GM18517 (cell line): ENCODE data around the gene VHLL.

Source experiments
- ATAC-seq: cut with Tn5 transposase; IDR thresholded peaks from one replicate; pipeline ENCODE4 v1.9.1; 2021; ENCODE audit warnings: mild to moderate bottlenecking, moderate library complexity; ENCODE audit not compliant: unreplicated experiment

Gene VHLL

DNA sequence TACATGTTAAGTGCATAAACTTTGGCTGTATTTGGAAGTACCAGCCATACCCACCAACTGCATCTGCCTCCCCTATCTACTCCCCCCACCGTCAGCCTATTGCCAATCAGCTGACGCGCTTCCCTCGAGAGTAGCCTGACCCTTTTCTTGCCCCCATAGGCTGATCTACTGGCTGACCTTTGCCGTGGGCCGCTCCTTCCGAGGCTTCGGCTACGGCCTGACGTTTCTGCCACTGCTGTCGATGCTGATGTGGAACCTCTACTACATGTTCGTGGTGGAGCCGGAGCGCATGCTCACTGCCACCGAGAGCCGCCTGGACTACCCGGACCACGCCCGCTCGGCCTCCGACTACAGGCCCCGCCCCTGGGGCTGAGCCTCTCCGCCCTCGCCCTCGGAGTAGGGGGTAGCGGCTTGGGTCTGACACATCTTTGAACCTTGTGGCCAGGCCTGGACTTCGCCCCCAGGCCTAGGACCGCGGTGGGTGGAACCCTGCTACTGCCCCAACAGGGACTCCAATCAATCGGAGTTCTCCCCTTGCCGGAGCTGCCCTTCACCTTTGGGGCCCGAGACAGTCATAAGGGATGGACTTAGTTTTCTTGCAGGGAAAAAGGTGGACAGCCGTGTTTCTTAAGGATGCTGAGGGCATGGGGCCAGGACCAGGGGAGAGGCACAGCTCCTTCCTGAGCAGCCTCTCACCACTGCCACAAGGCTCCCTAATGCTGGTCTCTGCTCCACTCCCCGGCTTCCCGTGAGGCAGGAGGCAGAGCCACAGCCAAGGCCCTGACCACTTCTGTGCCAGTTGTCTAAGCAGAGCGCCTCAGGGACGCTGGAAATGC, 7.7 kb downstream of the VHLL start:
- peak; percentile 51 for ATAC-seq

DNA sequence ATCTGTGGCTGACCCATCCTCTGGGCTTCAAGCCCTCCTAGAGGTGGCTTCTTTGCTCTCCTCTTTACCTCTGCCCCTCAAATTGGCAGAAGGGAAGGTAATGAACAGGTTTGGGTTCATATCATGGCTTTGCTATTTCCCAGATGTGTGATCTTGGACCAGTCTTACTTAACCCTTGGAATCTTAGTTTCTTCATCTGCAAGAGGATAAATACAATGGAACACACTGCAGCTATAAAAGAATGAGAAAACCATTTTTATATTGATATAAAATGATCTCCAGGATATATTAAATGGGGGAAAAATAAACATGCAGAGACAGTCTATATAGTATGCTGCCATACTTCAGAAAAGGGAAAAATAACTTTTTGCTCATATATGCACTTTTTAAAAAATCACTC, 9.2 kb downstream of the VHLL start:
- no peak for ATAC-seq

GRCh38 chr1:156286061-156286460, 13.0 kb downstream of the VHLL start:
- no peak for ATAC-seq

DNA sequence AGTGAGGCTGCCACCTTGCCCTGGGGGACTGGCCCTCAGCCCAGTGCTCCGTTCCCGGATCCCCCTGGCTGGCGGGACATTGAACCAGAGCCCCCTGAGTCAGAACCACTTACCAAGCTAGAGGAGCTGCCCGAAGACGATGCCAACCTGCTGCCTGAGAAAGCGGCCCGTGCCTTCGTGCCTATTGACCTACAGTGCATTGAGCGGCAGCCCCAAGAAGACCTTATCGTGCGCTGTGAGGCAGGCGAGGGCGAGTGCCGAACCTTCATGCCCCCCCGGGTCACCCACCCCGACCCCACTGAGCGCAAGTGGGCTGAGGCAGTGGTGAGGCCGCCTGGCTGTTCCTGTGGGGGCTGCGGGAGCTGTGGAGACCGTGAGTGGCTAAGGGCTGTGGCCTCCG, 13.7 kb downstream of the VHLL start:
- no peak for ATAC-seq

- ATAC-seq: no peak
Observed at GRCh38 chr1:156284757-156285156, 14.3 kb downstream of the VHLL start.

- ATAC-seq: no peak
Observed at GRCh38 chr1:156284112-156284511, 15.0 kb downstream of the VHLL start, which contains the start of gene TMEM79. Gene TMEM79, plus strand, starts transcription at chr1:156284325. Its CDS starts 902 bp downstream, at chr1:156285227.

DNA sequence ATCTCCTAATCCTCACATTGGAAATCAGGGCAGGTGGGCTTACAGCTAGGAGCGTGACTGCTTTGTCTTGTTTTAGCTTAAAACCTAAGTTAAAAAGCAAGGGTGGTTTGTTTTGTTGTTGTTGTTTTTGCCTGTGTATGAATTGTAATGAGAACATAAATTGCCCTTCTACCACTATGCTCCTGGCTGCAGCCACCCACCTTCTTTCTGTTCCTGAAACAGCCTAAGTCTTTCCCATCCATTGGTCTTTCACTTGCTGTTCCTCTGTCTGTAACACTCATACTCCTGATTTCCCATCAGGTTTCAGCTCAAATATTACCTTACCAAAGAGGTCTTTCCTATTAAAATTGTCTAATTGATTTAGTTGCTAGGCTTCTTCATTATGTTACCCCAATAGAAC, 15.6 kb downstream of the VHLL start:
- no peak for ATAC-seq

- ATAC-seq: peak; percentile 81
Observed at GRCh38 chr1:156282479-156283222, 16.5 kb downstream of the VHLL start, which contains the start of gene SMG5. Gene SMG5, minus strand, starts transcription at chr1:156282825. Its CDS starts 145 bp downstream, at chr1:156282680.

GRCh38 chr1:156281693-156282478, 17.2 kb downstream of the VHLL start:
- peak; percentile 6 for ATAC-seq

DNA sequence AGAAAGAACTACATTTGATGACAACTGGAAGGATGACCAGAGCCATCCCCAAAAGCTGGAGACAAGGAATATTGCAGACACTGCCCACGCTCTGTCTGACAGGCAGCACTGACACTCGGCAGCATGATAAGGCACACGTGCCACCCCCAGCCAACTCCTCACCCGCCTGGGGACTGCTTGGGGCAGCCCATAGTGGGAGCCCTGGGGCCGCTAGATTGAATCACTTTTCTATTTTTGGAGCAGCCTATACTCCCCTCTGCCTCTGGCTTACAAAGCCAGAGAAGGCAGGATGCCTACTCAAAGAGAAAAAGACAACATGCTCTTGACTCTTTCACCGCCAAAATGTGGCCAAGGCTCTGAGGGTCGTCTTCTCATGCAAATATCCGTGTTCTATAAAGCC, 17.8 kb downstream of the VHLL start:
- peak; percentile 43 for ATAC-seq

DNA sequence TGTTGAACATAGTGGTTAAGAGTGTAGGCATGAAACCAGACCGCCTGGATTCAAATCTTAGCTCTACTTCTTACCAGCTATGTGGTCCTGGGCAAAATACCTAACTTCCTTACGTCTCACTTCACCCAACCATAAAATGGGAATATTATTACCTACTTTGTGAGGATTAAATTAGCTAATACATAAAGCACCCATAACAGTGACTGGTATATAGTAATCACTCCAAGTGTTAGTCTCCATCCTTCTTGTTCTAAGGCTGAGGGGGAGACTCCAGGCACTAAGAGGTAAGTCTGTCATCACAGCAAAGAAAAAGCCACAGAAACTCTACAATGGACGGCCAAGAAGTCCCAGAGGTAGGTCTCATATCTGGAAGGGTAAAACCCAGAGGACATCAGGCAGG, 19.3 kb downstream of the VHLL start:
- ATAC-seq: no peak

GRCh38 chr1:156276966-156277381, 22.1 kb downstream of the VHLL start:
- ATAC-seq: no peak

DNA sequence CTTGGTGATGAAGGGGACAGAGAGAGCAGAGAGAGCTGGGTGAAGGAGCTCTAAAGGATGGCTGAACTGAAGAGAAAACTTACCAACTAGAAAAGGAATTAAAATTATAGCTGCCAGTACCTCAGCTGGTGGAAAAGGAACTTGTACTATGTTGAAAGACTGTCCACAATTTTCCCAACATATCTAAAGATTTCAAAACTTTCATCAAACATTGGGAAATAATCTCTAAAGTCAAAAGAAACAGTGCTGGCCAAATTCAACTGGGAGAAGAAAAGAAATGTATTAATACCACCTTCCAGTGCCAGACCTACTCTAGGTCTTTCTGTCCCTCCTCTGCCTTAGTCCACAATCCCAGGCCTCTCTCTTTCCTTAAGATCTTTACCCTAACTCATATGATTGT, 22.6 kb downstream of the VHLL start:
- no peak for ATAC-seq

DNA sequence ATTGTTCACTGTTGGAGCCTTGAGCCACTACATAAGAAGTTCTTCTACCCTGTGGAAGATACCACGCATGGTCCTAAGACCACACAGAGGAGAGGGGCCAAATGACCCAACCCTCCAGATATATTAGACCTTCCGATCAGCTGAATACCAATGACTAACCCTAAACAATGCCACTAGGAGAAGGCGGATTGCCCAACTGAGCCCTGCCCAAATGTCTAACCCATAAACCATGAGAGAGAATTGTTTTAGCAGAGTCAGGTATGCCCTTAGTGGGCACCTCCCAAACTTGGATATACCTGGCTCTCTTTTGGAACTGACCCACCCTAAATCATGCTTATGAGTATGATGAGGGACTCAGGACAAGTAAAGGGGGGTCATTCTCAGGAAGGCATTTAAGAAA, 28.8 kb downstream of the VHLL start:
- no peak for ATAC-seq

- no peak for ATAC-seq
Observed at GRCh38 chr1:156268336-156268735, 30.8 kb downstream of the VHLL start.

- no peak for ATAC-seq
Observed at GRCh38 chr1:156266051-156266450, 33.1 kb downstream of the VHLL start.

- no peak for ATAC-seq
Observed at GRCh38 chr1:156263288-156263655, 35.8 kb downstream of the VHLL start.

DNA sequence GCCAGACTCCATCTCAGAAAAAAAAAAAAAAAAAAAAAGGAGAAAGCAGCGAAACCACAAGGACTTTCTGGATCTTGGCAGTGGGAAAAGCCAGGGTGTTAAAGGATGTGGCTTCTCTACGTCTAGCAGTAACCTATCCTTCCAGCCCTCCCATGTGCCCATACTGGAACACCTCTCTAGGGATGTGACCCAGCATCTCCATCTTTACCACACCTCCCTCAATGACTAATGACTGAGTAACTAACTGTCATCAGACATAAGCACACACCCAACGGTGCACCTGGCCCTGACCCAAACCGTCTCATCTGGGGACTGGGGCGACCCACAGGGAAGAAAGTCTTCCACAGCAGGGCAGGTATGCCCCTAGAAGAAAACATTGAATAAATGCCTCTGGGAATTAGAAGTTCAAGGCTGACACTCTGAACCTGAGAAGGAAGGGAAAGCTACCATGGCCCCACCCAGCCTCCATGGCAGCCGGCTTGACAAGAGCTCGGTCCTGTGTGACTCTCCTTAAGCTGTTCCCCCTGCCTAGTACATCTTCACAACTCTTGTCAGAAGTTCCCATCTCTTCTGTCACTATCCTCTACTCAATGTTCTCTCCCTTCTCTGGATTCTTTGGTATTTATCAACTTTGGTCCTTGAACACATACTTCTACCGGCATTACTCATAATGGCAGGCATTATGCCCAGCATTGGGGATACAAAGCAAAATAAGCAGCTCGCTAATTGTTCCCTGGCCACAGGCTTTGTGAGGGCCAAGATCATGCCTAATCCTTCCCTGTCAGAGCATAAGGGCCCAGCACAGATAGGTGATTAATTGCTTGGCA, 36.4 kb downstream of the VHLL start:
- ATAC-seq: no peak

- ATAC-seq: no peak
Observed at GRCh38 chr1:156260896-156261295, 38.2 kb downstream of the VHLL start.

DNA sequence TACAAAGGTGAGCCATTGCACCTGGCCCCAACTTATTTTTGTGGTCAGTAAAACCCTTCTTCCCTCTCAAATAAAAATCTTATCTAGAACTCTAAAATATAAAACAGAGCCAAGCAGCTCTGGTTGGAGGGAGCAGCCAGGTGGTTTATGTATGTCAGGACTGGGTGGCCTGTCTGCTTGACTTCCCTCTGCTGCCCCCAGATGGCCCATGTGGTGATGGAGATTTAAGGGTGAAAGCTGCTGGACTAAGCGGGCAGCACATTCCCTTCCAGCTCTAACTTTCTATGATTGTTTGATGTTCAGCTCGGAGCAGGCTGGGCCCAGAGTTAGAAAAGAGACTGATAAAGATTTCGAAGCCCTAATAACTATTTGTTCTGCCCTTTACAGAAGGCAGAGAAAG, 39.3 kb downstream of the VHLL start:
- ATAC-seq: no peak
